H1 (cell line): ENCODE measurements around the gene SNX17. TPM values are rescaled to one million over a fixed set of nuclear protein-coding genes. Genes with fewer than 3 reads are reported as not detected.

Source experiments
- CTCF ChIA-PET: fragments of 300-600 bp; sonication (Branson Sonifier 250); formaldehyde crosslinking; loops from one replicate; lab custom pipeline; 2021; ENCODE audit not compliant: partially characterized antibody; lab: Charles Lee
- POLR2A ChIA-PET: fragments of 300-600 bp; sonication (Branson Sonifier 250); formaldehyde crosslinking; loops from one replicate; lab custom pipeline; 2021; ENCODE audit warnings: inconsistent platforms; ENCODE audit not compliant: partially characterized antibody; lab: Charles Lee
- DNase-seq, 2 experiments: peaks; one replicate each; pipeline versions ENCODE4 v3.0.0 to v3.0.0-alpha.2; 2010 to 2022; ENCODE audit warnings: low spot score in 2 of 2, low read depth in 1 of 2, mixed read lengths in 1 of 2
- FAIRE-seq: peaks from 2 replicates; lab custom pipeline; 2011; peaks lifted over from hg19 to GRCh38; lab: Jason Lieb, UNC
- H2AFZ ChIP-seq: 2 replicates; pipeline ENCODE4 v1.8.1; 2012; ENCODE audit warnings: low read length, inconsistent platforms
- H2AK5ac ChIP-seq: 2 replicates; pipeline ENCODE4 v1.6.1; 2013; ENCODE audit warnings: low read depth, low read length
- H2BK120ac ChIP-seq: replicated peaks from 2 replicates; pipeline ENCODE3; 2013; ENCODE audit warnings: low read depth, low read length, inconsistent platforms
- H2BK12ac ChIP-seq: 2 replicates; pipeline ENCODE4 v1.6.1; 2013; ENCODE audit warnings: low read depth, low read length
- H2BK15ac ChIP-seq: 2 replicates; pipeline ENCODE4 v1.6.1; 2013; ENCODE audit warnings: low read length
- H2BK20ac ChIP-seq: 2 replicates; pipeline ENCODE4 v1.6.1; 2013; ENCODE audit warnings: low read length
- H2BK5ac ChIP-seq: 2 replicates; pipeline ENCODE4 v1.6.1; 2013; ENCODE audit warnings: low read depth, low read length
- H3K14ac ChIP-seq: 2 replicates; pipeline ENCODE4 v1.6.1; 2013; ENCODE audit warnings: inconsistent platforms; ENCODE audit not compliant: insufficient read length
- H3K18ac ChIP-seq: 2 replicates; pipeline ENCODE4 v1.6.1; 2013; ENCODE audit warnings: low read length; ENCODE audit errors: extremely low read depth
- H3K23ac ChIP-seq: 2 replicates; pipeline ENCODE4 v1.6.1; 2013; ENCODE audit warnings: inconsistent platforms; ENCODE audit not compliant: insufficient read length
- H3K23me2 ChIP-seq: 2 replicates; pipeline ENCODE4 v1.6.1; 2013; ENCODE audit warnings: low read depth, low read length
- H3K27ac ChIP-seq: 2 replicates; pipeline ENCODE4 v1.6.1; 2011; ENCODE audit warnings: low read depth, low read length, inconsistent platforms
- H3K27me3 ChIP-seq, 4 experiments: replicated peaks in 1 of 4; 1 replicate in 1 of 4; 2 replicates in 3 of 4; pipeline versions ENCODE4 v1.6.1 to v1.8.1; 2011 to 2013; ENCODE audit warnings: low read length in 3 of 4, mild to moderate bottlenecking in 3 of 4, inconsistent platforms in 2 of 4, mixed read lengths in 2 of 4, moderate library complexity in 1 of 4; ENCODE audit not compliant: control insufficient read depth in 3 of 4, insufficient read depth in 3 of 4; ENCODE audit errors: extremely low read depth in 1 of 4
- H3K36me3 ChIP-seq, 4 experiments: 2 replicates each; pipeline versions ENCODE4 v1.6.1 to v1.8.1; 2011 to 2013; ENCODE audit warnings: mild to moderate bottlenecking in 4 of 4, low read length in 3 of 4, moderate library complexity in 2 of 4, control low read depth in 1 of 4, inconsistent platforms in 1 of 4; ENCODE audit not compliant: insufficient read depth in 4 of 4, control insufficient read depth in 2 of 4
- H3K4ac ChIP-seq: replicated peaks from 2 replicates; pipeline ENCODE3; 2013; ENCODE audit warnings: low read length, low read depth, mixed read lengths, inconsistent platforms; ENCODE audit not compliant: insufficient read length
- H3K4me1 ChIP-seq, 4 experiments: replicated peaks in 1 of 4; 1 replicate in 1 of 4; 2 replicates in 3 of 4; pipeline versions ENCODE4 v1.6.1 to v1.8.1; 2011 to 2013; ENCODE audit warnings: low read length in 3 of 4, inconsistent platforms in 2 of 4, mixed read lengths in 1 of 4; ENCODE audit not compliant: insufficient read depth in 4 of 4, control insufficient read depth in 3 of 4
- H3K4me2 ChIP-seq, 2 experiments: 2 replicates each; pipeline versions ENCODE4 v1.6.1 to v1.8.1; 2011 to 2013; ENCODE audit warnings: low read depth in 2 of 2, low read length in 2 of 2, control low read depth in 1 of 2, inconsistent platforms in 1 of 2, mild to moderate bottlenecking in 1 of 2; ENCODE audit not compliant: insufficient read depth in 1 of 2
- H3K4me3 ChIP-seq, 4 experiments: fragments of 200-600, 300-600 bp in 1 of 4; sonication (generic), shearing (Covaris generic), sonication (Bioruptor Twin) in 1 of 4; 2 replicates each; pipeline versions ENCODE4 v1.5.1 to v1.8.1; 2011 to 2016; ENCODE audit warnings: low read length in 4 of 4, low read depth in 3 of 4, control low read depth in 2 of 4, inconsistent platforms in 2 of 4, mild to moderate bottlenecking in 2 of 4, mixed read lengths in 1 of 4, moderate library complexity in 1 of 4; ENCODE audit not compliant: insufficient read depth in 2 of 4; ENCODE audit errors: extremely low read depth in 1 of 4
- H3K56ac ChIP-seq: replicated peaks from 2 replicates; pipeline ENCODE3; 2013; ENCODE audit warnings: low read depth, mild to moderate bottlenecking, mixed read lengths, low read length, inconsistent platforms; ENCODE audit not compliant: insufficient read length
- H3K79me1 ChIP-seq: 2 replicates; pipeline ENCODE4 v1.6.1; 2013; ENCODE audit warnings: low read depth, low read length, control low read depth
- H3K79me2 ChIP-seq, 2 experiments: 2 replicates each; pipeline versions ENCODE4 v1.6.1 to v1.8.1; 2012 to 2013; ENCODE audit warnings: low read length in 2 of 2, mild to moderate bottlenecking in 2 of 2, inconsistent platforms in 1 of 2; ENCODE audit not compliant: insufficient read depth in 2 of 2, control insufficient read depth in 1 of 2
- H3K9ac ChIP-seq, 4 experiments: replicated peaks in 1 of 4; 1 replicate in 1 of 4; 2 replicates in 3 of 4; pipeline versions ENCODE4 v1.6.1 to v1.8.1; 2011 to 2013; ENCODE audit warnings: low read depth in 3 of 4, low read length in 3 of 4, control low read depth in 2 of 4, mild to moderate bottlenecking in 2 of 4, moderate library complexity in 2 of 4, inconsistent platforms in 1 of 4; ENCODE audit errors: extremely low read depth in 1 of 4
- H3K9me3 ChIP-seq, 2 experiments: 2 replicates each; pipeline versions ENCODE4 v1.6.1 to v1.8.1; 2012 to 2013; ENCODE audit warnings: mild to moderate bottlenecking in 2 of 2, moderate library complexity in 2 of 2, control low read depth in 1 of 2, inconsistent platforms in 1 of 2, low read depth in 1 of 2, low read length in 1 of 2, mixed read lengths in 1 of 2; ENCODE audit not compliant: insufficient read depth in 2 of 2
- H4K20me1 ChIP-seq, 2 experiments: replicated peaks in 1 of 2; 2 replicates each; pipeline versions ENCODE3 to v1.8.1; 2011 to 2013; ENCODE audit warnings: inconsistent platforms in 2 of 2, low read length in 2 of 2, mild to moderate bottlenecking in 1 of 2; ENCODE audit not compliant: insufficient read depth in 2 of 2, control insufficient read depth in 1 of 2
- H4K5ac ChIP-seq: 2 replicates; pipeline ENCODE4 v1.6.1; 2013; ENCODE audit warnings: low read length, low read depth, mixed read lengths, inconsistent platforms; ENCODE audit not compliant: insufficient read length
- H4K8ac ChIP-seq: 2 replicates; pipeline ENCODE4 v1.8.0; 2013; ENCODE audit warnings: mild to moderate bottlenecking, moderate library complexity, low read length, inconsistent platforms; ENCODE audit not compliant: insufficient read depth; ENCODE audit errors: extremely low read depth
- H4K91ac ChIP-seq: replicated peaks from 2 replicates; pipeline ENCODE3; 2013; ENCODE audit warnings: low read length, mixed read lengths, inconsistent platforms; ENCODE audit not compliant: insufficient read length
- ATF2 ChIP-seq: IDR thresholded peaks from 2 replicates; pipeline ENCODE4 v1.6.1; 2012; ENCODE audit warnings: low read length, inconsistent platforms
- EP300 ChIP-seq, 2 experiments: IDR thresholded peaks; 1 replicate in 1 of 2; 2 replicates in 1 of 2; pipeline ENCODE4 v1.6.1; 2011 to 2012; ENCODE audit warnings: low read depth in 2 of 2, low read length in 2 of 2, mild to moderate bottlenecking in 2 of 2, borderline replicate concordance in 1 of 2, inconsistent platforms in 1 of 2, moderate library complexity in 1 of 2
- HDAC6 ChIP-seq: IDR thresholded peaks from one replicate; pipeline ENCODE4 v1.7.1; 2012; ENCODE audit warnings: low read depth, mild to moderate bottlenecking, inconsistent platforms, low read length, moderate library complexity
- KDM4A ChIP-seq: IDR thresholded peaks from one replicate; pipeline ENCODE4 v1.7.1; 2012; ENCODE audit warnings: low read depth, mild to moderate bottlenecking, moderate library complexity, low read length, inconsistent platforms; ENCODE audit not compliant: severe bottlenecking
- WGBS, 2 experiments: shearing (Covaris generic) in 1 of 2; methylation state at CpG; one replicate each; pipeline versions ENCODE4 v1.1.6 to v1.1.7; 2013 to 2015; ENCODE audit warnings: low lambda C conversion rate in 2 of 2, mixed read lengths in 2 of 2, inconsistent platforms in 1 of 2, low coverage in 1 of 2, missing lambda C conversion rate in 1 of 2; ENCODE audit not compliant: insufficient replicate concordance in 2 of 2, insufficient coverage in 1 of 2, insufficient read length in 1 of 2; ENCODE audit errors: extremely low coverage in 1 of 2, missing lambda C conversion rate in 1 of 2; 5-methylcytosine and 5-hydroxymethylcytosine counted together
- polyA plus RNA-seq, 7 experiments: library from polyadenylated mRNA; depleted of rRNA in 3 of 7; stranded (reverse) in 5 of 7; unstranded in 2 of 7; fragments of >200 nt in 5 of 7; fragments of 200-250 nt in 2 of 7; gene quantifications; 1 replicate in 5 of 7; 2 replicates in 1 of 7; 4 replicates in 1 of 7; pipeline versions ENCODE4 v1.2.1 to v1.2.3, GENCODE V29; 2011 to 2013; ENCODE audit warnings: missing spikeins in 2 of 7, mixed read lengths in 2 of 7
- total RNA-seq: library from RNA; stranded (reverse); fragmentation: NEBNext Ultra II Directional; extraction: Animal tissue kit (Norgen Biotek cat#: 25700); gene quantifications from 2 replicates; pipeline ENCODE4 v1.2.1, GENCODE V29; 2021

Gene SNX17
- total and polyA plus RNA-seq, 2 of the 8 experiments (the other 6 are each of a cell fraction or from before 2014, with no cell fraction given) = 54.9 to 66.2 TPM

DNA sequence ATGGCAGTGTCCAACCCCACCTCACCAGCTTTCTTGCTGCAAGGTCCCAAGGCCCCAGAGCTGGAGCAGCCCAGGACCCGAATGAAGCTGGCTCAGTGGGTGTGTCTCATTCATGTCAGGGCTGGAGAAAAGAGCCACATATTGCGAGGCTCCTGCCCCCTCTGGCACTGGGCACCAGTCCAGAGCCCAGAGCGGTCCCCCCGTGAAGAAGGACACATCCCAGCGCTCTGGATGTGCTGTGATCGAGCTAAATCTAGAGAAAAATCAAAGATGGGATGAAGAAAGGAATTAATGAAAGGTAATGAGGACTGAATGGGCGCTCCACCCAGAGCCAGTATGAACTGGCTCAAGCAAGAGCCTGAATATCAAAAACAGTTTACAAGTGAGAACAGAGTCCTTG lies 34.2 kb upstream of the SNX17 start:
- WGBS, 2 experiments = 96% methylated on average over 7 of the region's 7 CpGs; no CpG with 5 or more reads in 1 of the 2 experiments
- H3K79me1 ChIP-seq = no peaks in the 10 kb centered on the region
- H3K56ac ChIP-seq = no peak overlapping the region
- no peaks in the 10 kb centered on the region for H3K79me2 ChIP-seq
- H3K27ac ChIP-seq = no peak overlapping the region
- no peak overlapping the region for H2AK5ac ChIP-seq
- H3K23ac ChIP-seq = no peak overlapping the region
- no peak overlapping the region for H4K91ac ChIP-seq
- no peak for DNase-seq
- no peak overlapping the region for H3K4me2 ChIP-seq
- H4K8ac ChIP-seq = no peak overlapping the region
- ChIA-PET POLR2A (interaction anchor here (1.1 to 2.4 kb wide), 8 partner anchors 10 to 33 kb away, joined by 3 to 18 read pairs (median 3); partner anchors contain the start of genes GTF3C2 and MPV17), CTCF (interaction anchor here (0.9 to 2.5 kb wide), 2 partner anchors 15 to 57 kb away, joined by 5 to 8 read pairs; no protein-coding TSS in a partner anchor)
- no peak overlapping the region for H3K4me3 ChIP-seq
- no peaks in the 10 kb centered on the region for H3K4me1 ChIP-seq
- no peak overlapping the region for H2BK5ac ChIP-seq
- no peak for FAIRE-seq
- no peaks in the 10 kb centered on the region for H3K23me2 ChIP-seq
- H2BK15ac ChIP-seq = no peak overlapping the region
- H2BK12ac ChIP-seq = no peak overlapping the region
- H3K9me3 ChIP-seq = no peaks in the 10 kb centered on the region
- no peak overlapping the region for H3K4ac ChIP-seq
- peaks cover 0 to 2% of the 10 kb centered on the region in 2 experiments for H4K20me1 ChIP-seq
- H2BK20ac ChIP-seq = no peak overlapping the region
- H3K18ac ChIP-seq = no peak overlapping the region
- no peaks in the 10 kb centered on the region for H3K27me3 ChIP-seq
- no peak overlapping the region for H4K5ac ChIP-seq
- H3K14ac ChIP-seq = no peak overlapping the region
- H2BK120ac ChIP-seq = no peak overlapping the region
- H2AFZ ChIP-seq = no peak overlapping the region
- peaks cover 30 to 76% (median 62%) of the 10 kb centered on the region in 4 experiments; a peak in 7 of 8 replicates for H3K36me3 ChIP-seq
- H3K9ac ChIP-seq = no peak overlapping the region
- TF ChIP-seq KDM4A (no peak), HDAC6 (no peak), EP300 (IDR thresholded peaks at IDR 0.05; ENCODE audit: borderline replicate concordance in 1 of 2, low read depth in 2 of 2, low read length in 2 of 2) (no peak), ATF2 (no peak)
